Hepatocyte (in vitro differentiated cells): ENCODE results near the gene LCN12. TPM values are rescaled to one million over a fixed set of nuclear protein-coding genes. Genes with fewer than 3 reads are reported as not detected.

ENCODE experiments used
- DNase-seq: peaks from one replicate; pipeline ENCODE4 v3.0.0-alpha.2; 2016; ENCODE audit warnings: low spot score
- H2AFZ ChIP-seq: fragments of 200-600 bp; sonication (generic); 2 replicates; pipeline ENCODE4 v1.6.0; 2016; ENCODE audit warnings: antibody characterized with exemption, mild to moderate bottlenecking
- H3K27ac ChIP-seq: fragments of 200-600 bp; sonication (generic); 2 replicates; pipeline ENCODE4 v1.5.1; 2016; ENCODE audit warnings: mild to moderate bottlenecking
- H3K27me3 ChIP-seq: fragments of 200-600 bp; sonication (generic); 2 replicates; pipeline ENCODE4 v1.6.1; 2016
- H3K36me3 ChIP-seq: fragments of 200-600 bp; sonication (generic); replicated peaks from 2 replicates; pipeline ENCODE4 v1.5.1; 2016; ENCODE audit warnings: low read depth; ENCODE audit not compliant: insufficient read depth
- H3K4me1 ChIP-seq: fragments of 200-600 bp; sonication (generic); 2 replicates; pipeline ENCODE4 v1.5.1; 2016; ENCODE audit warnings: mild to moderate bottlenecking, moderate library complexity; ENCODE audit not compliant: insufficient read depth
- H3K4me2 ChIP-seq: fragments of 200-600 bp; sonication (generic); 2 replicates; pipeline ENCODE4 v1.6.0; 2016
- H3K4me3 ChIP-seq: fragments of 200-600 bp; sonication (generic); 2 replicates; pipeline ENCODE4 v1.5.1; 2016; ENCODE audit warnings: mild to moderate bottlenecking
- H3K79me2 ChIP-seq: fragments of 200-600 bp; sonication (generic); 2 replicates; pipeline ENCODE4 v1.6.0; 2017; ENCODE audit warnings: mild to moderate bottlenecking
- H3K9me2 ChIP-seq: fragments of 200-600 bp; sonication (generic); replicated peaks from 2 replicates; pipeline ENCODE4 v1.6.0; 2017; ENCODE audit warnings: mild to moderate bottlenecking; ENCODE audit not compliant: insufficient read depth
- H3K9me3 ChIP-seq: fragments of 200-600 bp; sonication (generic); 2 replicates; pipeline ENCODE4 v1.5.1; 2016; ENCODE audit warnings: low read depth, mild to moderate bottlenecking
- H4K20me1 ChIP-seq: fragments of 200-600 bp; sonication (generic); 2 replicates; pipeline ENCODE4 v1.6.0; 2016; ENCODE audit warnings: mild to moderate bottlenecking; ENCODE audit not compliant: insufficient read depth, poor library complexity, severe bottlenecking
- EZH2 ChIP-seq: fragments of 200-600 bp; sonication (generic); IDR thresholded peaks from 2 replicates; pipeline ENCODE4 v1.6.1; 2016; ENCODE audit warnings: antibody characterized with exemption, mild to moderate bottlenecking, borderline replicate concordance
- EZH2phosphoT487 ChIP-seq: fragments of 200-600 bp; sonication (generic); IDR thresholded peaks from one replicate; pipeline ENCODE4 v1.6.1; 2018; ENCODE audit warnings: antibody characterized with exemption, mild to moderate bottlenecking, low read depth, moderate library complexity; ENCODE audit not compliant: unreplicated experiment, severe bottlenecking
- WGBS: methylation state at CpG from one replicate; pipeline ENCODE4 v1.1.6; 2016; ENCODE audit warnings: low lambda C conversion rate; ENCODE audit errors: missing lambda C conversion rate; 5-methylcytosine and 5-hydroxymethylcytosine counted together
- polyA plus RNA-seq: library from polyadenylated mRNA; unstranded; fragments of >200 nt; fragmentation: Nextera tagmentation; extraction: Ambion mirVana; gene quantifications from 2 replicates; pipeline ENCODE4 v1.2.1, GENCODE V29; 2016
- total RNA-seq: library from RNA; depleted of rRNA; stranded (reverse); fragments of >200 nt; gene quantifications from 2 replicates; pipeline ENCODE4 v1.2.3, GENCODE V29; 2014
- TF ChIP-seq, protein P1 (sequence below): fragments of 200-600 bp; sonication (generic); IDR thresholded peaks from 2 replicates; pipeline ENCODE4 v1.5.1; 2016; ENCODE audit warnings: antibody characterized with exemption, mild to moderate bottlenecking; ENCODE audit not compliant: poor library complexity

LCN12 gene
- total and polyA plus RNA-seq, 2 experiments from 2014 or later = 4.1 to 27.4 TPM

DNA sequence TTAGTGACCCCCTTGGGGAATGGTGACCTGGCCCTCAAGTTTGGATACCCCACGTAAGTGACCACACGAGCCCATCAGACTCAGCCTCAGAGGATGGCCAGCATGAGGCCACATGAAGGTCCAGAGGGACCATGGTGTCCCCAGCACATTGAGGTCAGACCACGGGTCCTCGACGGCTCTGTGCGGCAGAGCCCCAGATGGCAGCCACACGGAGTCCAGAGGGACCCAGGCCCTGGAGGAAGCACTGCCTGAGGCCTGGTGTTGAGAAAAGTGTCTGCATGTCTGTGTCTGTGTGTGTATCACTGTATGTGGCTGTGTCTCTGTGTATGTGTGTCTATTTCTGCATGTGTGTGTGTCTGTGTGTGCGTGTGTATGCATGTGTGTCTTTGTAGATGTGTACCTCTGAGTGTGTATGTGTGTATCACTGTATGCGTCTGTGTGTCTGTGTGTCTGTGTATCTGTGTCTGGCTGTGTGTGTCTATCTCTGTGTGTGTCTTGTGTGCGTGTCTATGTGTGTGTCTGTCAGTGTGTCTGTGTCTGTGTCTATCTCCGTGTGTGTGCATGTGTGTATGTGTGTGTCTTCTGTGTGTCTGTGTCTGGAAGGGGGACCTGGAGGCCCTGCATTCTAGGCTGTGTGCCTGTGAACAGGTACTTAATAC, 31.7 kb downstream of the LCN12 start:
- WGBS = 75% methylated on average over 11 of the region's 11 CpGs
- no peaks in the 10 kb centered on the region for H3K9me2 ChIP-seq
- no peak overlapping the region for H3K4me3 ChIP-seq
- no peaks in the 10 kb centered on the region for H3K36me3 ChIP-seq
- no peak for TF ChIP-seq EZH2
- no peak for TF ChIP-seq EZH2phosphoT487
- TF ChIP-seq, protein P1, sequence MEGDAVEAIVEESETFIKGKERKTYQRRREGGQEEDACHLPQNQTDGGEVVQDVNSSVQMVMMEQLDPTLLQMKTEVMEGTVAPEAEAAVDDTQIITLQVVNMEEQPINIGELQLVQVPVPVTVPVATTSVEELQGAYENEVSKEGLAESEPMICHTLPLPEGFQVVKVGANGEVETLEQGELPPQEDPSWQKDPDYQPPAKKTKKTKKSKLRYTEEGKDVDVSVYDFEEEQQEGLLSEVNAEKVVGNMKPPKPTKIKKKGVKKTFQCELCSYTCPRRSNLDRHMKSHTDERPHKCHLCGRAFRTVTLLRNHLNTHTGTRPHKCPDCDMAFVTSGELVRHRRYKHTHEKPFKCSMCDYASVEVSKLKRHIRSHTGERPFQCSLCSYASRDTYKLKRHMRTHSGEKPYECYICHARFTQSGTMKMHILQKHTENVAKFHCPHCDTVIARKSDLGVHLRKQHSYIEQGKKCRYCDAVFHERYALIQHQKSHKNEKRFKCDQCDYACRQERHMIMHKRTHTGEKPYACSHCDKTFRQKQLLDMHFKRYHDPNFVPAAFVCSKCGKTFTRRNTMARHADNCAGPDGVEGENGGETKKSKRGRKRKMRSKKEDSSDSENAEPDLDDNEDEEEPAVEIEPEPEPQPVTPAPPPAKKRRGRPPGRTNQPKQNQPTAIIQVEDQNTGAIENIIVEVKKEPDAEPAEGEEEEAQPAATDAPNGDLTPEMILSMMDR = no peak
- H4K20me1 ChIP-seq = no peaks in the 10 kb centered on the region
- no peak overlapping the region for H2AFZ ChIP-seq
- no peaks in the 10 kb centered on the region for H3K79me2 ChIP-seq
- H3K27me3 ChIP-seq = peaks cover 15% of the 10 kb centered on the region
- DNase-seq = no peak
- no peak overlapping the region for H3K4me2 ChIP-seq
- no peaks in the 10 kb centered on the region for H3K9me3 ChIP-seq
- H3K27ac ChIP-seq = no peak overlapping the region
- H3K4me1 ChIP-seq = peaks cover 3% of the 10 kb centered on the region

DNA sequence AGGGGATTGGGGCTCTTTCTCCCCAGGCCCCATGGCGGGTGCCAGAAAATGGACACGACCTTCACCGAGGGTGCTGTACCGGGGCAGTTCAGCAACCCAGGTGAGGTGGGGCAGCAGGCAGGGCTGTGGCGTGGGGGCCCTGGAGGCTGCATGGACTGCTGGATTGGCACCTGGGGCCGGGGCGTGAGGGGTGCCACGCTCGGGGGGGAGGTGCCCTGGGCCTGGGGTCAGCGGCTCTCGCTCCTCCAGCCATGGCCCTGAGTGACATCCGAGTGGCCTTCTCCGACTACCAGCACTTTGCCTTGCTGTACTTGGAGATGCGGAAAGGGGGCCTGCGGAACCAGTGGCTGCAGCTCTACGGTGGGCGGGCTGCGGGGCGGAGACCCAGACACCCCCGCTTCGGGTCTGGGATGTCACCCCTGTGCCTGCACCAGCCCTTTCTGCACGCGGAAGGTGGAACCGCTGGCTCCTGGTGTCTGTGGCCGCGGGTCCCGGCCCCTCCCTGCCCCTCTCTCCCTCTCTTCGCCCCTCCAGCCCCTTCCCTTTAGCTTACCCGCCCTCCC, 32.5 kb downstream of the LCN12 start:
- no peak overlapping the region for H3K4me2 ChIP-seq
- H3K4me3 ChIP-seq = no peak overlapping the region
- H3K9me3 ChIP-seq = no peaks in the 10 kb centered on the region
- no peaks in the 10 kb centered on the region for H3K9me2 ChIP-seq
- H3K4me1 ChIP-seq = peaks cover 3% of the 10 kb centered on the region
- no peak for TF ChIP-seq EZH2
- TF ChIP-seq, protein P1 = no peak
- TF ChIP-seq EZH2phosphoT487 = no peak
- WGBS = 88% methylated on average over 5 of the region's 29 CpGs
- no peaks in the 10 kb centered on the region for H3K79me2 ChIP-seq
- no peaks in the 10 kb centered on the region for H4K20me1 ChIP-seq
- no peaks in the 10 kb centered on the region for H3K36me3 ChIP-seq
- H3K27me3 ChIP-seq = peaks cover 15% of the 10 kb centered on the region
- H2AFZ ChIP-seq = no peak overlapping the region
- no peak overlapping the region for H3K27ac ChIP-seq
- no peak for DNase-seq

DNA sequence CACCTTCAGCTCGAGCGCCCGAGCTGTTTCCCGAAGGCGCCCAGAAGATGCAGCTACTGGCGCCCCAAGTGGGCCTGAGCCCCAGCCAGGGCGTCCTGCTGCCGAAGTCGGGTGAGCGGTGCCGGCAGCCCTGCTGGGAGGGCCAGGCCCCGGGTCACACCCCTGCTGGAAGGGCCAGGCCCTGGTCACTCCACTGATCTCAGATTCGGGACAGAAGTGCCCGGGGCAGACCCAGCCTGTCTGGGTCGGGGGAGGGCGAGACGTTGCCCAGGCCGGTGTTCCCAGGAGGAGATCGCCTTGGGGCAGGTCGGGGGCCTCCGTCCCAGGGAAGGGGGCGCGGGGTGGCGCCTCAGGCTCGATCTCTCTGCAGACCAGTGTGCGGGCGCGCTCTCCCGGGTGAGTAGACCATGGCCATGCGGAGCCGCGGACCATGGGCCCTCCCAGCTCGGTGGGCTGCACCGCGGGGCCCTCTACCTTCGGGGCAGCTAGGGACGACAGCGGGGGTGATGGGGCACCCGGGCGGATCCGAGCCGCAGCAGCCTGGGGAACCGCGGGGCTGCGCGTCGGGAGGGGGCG, 33.0 kb downstream of the LCN12 start:
- DNase-seq = no peak
- Histone ChIP-seq H3K4me2 (peak overlapping the region; percentile 54), H3K36me3 (no peaks in the 10 kb centered on the region), H3K9me3 (no peaks in the 10 kb centered on the region), H3K9me2 (no peaks in the 10 kb centered on the region), H4K20me1 (no peaks in the 10 kb centered on the region), H3K27me3 (peaks cover 15% of the 10 kb centered on the region), H2AFZ (no peak overlapping the region), H3K79me2 (no peaks in the 10 kb centered on the region), H3K27ac (no peak overlapping the region), H3K4me1 (peaks cover 3% of the 10 kb centered on the region), H3K4me3 (no peak overlapping the region)
- TF ChIP-seq EZH2 = peak; percentile 63
- TF ChIP-seq, protein P1 = no peak
- WGBS = 37% methylated on average over 7 of the region's 48 CpGs
